Measurements from ENCODE around the gene CXCL9.
"Not testable (repeated sequence)": the region's sequence is repeated elsewhere in the genome, so short reads cannot be mapped to it uniquely, and the experiment has no call there.

CXCL9 gene

GRCh38 chr4:76007089-76007862, at the start of gene CXCL9:
Gene CXCL9 (minus strand): TSS chr4:76007509. CDS start chr4:76007449, 60 bp downstream.
- no peak for DNase-seq

GRCh38 chr4:76055421-76055820, 48.1 kb upstream of the CXCL9 start:
- no peak for DNase-seq

- no peak for DNase-seq
Observed at GRCh38 chr4:76055016-76055415, 47.7 kb upstream of the CXCL9 start.

GRCh38 chr4:76053730-76054129, 46.4 kb upstream of the CXCL9 start:
- no peak for DNase-seq

GRCh38 chr4:76050560-76051050, 43.3 kb upstream of the CXCL9 start:
- not testable (repeated sequence) for DNase-seq

GRCh38 chr4:76049860-76050416, 42.6 kb upstream of the CXCL9 start:
- DNase-seq, result not testable (repeated sequence)

GRCh38 chr4:76044686-76045085, 37.4 kb upstream of the CXCL9 start:
- DNase-seq, result not testable (repeated sequence)

- DNase-seq, result not testable (repeated sequence)
Observed at GRCh38 chr4:76043306-76043705, 36.0 kb upstream of the CXCL9 start.

- not testable (repeated sequence) for DNase-seq
Observed at GRCh38 chr4:76042241-76042998, 35.1 kb upstream of the CXCL9 start.

GRCh38 chr4:76036855-76037254, 29.5 kb upstream of the CXCL9 start:
- DNase-seq, result no peak

- no peak for DNase-seq
Observed at GRCh38 chr4:76035799-76036380, 28.6 kb upstream of the CXCL9 start, which contains the start of gene CXCL11. Gene CXCL11 (minus strand): TSS chr4:76036070. CDS start chr4:76035987, 83 bp downstream.

- no peak for DNase-seq
Observed at GRCh38 chr4:76035141-76035540, 27.8 kb upstream of the CXCL9 start.

- no peak for DNase-seq
Observed at GRCh38 chr4:76029300-76029699, 22.0 kb upstream of the CXCL9 start.

GRCh38 chr4:76028350-76028765, 21.0 kb upstream of the CXCL9 start:
- peak; percentile 16 for DNase-seq

GRCh38 chr4:76024065-76024464, 16.8 kb upstream of the CXCL9 start:
- DNase-seq, result no peak

- no peak for DNase-seq
Observed at GRCh38 chr4:76023389-76023788, 16.1 kb upstream of the CXCL9 start, which contains the start of gene CXCL10. Gene CXCL10 (minus strand): TSS chr4:76023497. CDS start chr4:76023431, 66 bp downstream.

- DNase-seq, result no peak
Observed at GRCh38 chr4:76022677-76023076, 15.4 kb upstream of the CXCL9 start.

GRCh38 chr4:76022031-76022430, 14.7 kb upstream of the CXCL9 start:
- no peak for DNase-seq

GRCh38 chr4:76017056-76017686, 9.9 kb upstream of the CXCL9 start:
- no peak for DNase-seq

- no peak for DNase-seq
Observed at GRCh38 chr4:76016393-76016792, 9.1 kb upstream of the CXCL9 start.

GRCh38 chr4:76013540-76013939, 6.2 kb upstream of the CXCL9 start:
- no peak for DNase-seq

GRCh38 chr4:76012388-76012801, 5.1 kb upstream of the CXCL9 start:
- DNase-seq, result no peak
